Endothelial cell of umbilical vein (primary cell): Measurements from ENCODE around the gene KAT8.

Experiments used
- EZH2 ChIP-seq: IDR thresholded peaks from 2 replicates; pipeline ENCODE4 v1.6.1; 2012; ENCODE audit warnings: borderline replicate concordance, low read depth, mild to moderate bottlenecking, moderate library complexity, low read length, inconsistent platforms; ENCODE audit not compliant: severe bottlenecking
- POLR2A ChIP-seq: IDR thresholded peaks from 2 replicates; pipeline ENCODE4 v1.6.1; 2012; ENCODE audit warnings: low read depth, mild to moderate bottlenecking, control low read depth, low read length
- POLR2AphosphoS5 ChIP-seq: IDR thresholded peaks from 2 replicates; pipeline ENCODE4 v1.6.1; 2012; ENCODE audit warnings: low read depth, mild to moderate bottlenecking, control low read depth, low read length, moderate library complexity; ENCODE audit not compliant: insufficient read depth
- TF ChIP-seq, protein P1 (sequence below), 2 donors: IDR thresholded peaks; 1 replicate in 1 of 2; 2 replicates in 1 of 2; pipeline ENCODE4 v1.5.1; 2011; ENCODE audit warnings: low read length in 2 of 2, mild to moderate bottlenecking in 2 of 2, moderate library complexity in 2 of 2, control low read depth in 1 of 2, inconsistent platforms in 1 of 2, low read depth in 1 of 2; ENCODE audit not compliant: insufficient read depth in 1 of 2; ENCODE audit errors: extremely low read depth in 1 of 2
- TF ChIP-seq, protein P2 (sequence below): IDR thresholded peaks from 2 replicates; pipeline ENCODE4 v1.6.1; 2011; ENCODE audit not compliant: insufficient read depth, insufficient read length

DNA sequence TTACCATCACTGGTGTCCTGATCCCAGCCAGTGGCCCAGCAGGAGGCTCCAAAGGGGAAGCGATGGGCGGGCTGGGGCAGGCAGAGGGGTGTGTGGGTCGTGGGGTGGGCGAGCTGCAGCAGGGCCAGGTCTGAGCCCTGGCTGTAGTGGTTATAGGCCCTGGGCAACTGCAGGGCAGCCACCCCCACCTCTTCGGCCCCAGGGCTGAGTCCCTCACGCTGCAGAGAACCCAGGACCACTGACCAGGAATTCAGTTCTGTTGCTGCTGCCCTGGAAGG is 30.9 kb upstream of the KAT8 start:
- no peak for TF ChIP-seq POLR2AphosphoS5
- TF ChIP-seq, protein P1, sequence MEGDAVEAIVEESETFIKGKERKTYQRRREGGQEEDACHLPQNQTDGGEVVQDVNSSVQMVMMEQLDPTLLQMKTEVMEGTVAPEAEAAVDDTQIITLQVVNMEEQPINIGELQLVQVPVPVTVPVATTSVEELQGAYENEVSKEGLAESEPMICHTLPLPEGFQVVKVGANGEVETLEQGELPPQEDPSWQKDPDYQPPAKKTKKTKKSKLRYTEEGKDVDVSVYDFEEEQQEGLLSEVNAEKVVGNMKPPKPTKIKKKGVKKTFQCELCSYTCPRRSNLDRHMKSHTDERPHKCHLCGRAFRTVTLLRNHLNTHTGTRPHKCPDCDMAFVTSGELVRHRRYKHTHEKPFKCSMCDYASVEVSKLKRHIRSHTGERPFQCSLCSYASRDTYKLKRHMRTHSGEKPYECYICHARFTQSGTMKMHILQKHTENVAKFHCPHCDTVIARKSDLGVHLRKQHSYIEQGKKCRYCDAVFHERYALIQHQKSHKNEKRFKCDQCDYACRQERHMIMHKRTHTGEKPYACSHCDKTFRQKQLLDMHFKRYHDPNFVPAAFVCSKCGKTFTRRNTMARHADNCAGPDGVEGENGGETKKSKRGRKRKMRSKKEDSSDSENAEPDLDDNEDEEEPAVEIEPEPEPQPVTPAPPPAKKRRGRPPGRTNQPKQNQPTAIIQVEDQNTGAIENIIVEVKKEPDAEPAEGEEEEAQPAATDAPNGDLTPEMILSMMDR (IDR thresholded peaks at IDR 0.05; ENCODE audit: extremely low read depth in 1 of 2, insufficient read depth in 1 of 2, low read depth in 1 of 2, low read length in 2 of 2), result no peak
- TF ChIP-seq, protein P2, sequence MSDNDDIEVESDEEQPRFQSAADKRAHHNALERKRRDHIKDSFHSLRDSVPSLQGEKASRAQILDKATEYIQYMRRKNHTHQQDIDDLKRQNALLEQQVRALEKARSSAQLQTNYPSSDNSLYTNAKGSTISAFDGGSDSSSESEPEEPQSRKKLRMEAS, result no peak
- no peak for TF ChIP-seq EZH2
- no peak for TF ChIP-seq POLR2A
